22Rv1 (cell line): Measurements from ENCODE around the gene ZPBP.

ENCODE experiments used
- H3K27ac ChIP-seq: fragments of 450-650 bp; 2 replicates; pipeline ENCODE4 v1.5.1; 2017
- ZFX ChIP-seq: fragments of 450-650 bp; IDR thresholded peaks from 2 replicates; pipeline ENCODE4 v1.6.1; 2017; ENCODE audit warnings: antibody characterized with exemption, borderline replicate concordance
- TF ChIP-seq, protein P1 (sequence below): fragments of 450-650 bp; IDR thresholded peaks from 2 replicates; pipeline ENCODE4 v1.5.1; 2017; ENCODE audit warnings: mild to moderate bottlenecking

ZPBP gene

DNA sequence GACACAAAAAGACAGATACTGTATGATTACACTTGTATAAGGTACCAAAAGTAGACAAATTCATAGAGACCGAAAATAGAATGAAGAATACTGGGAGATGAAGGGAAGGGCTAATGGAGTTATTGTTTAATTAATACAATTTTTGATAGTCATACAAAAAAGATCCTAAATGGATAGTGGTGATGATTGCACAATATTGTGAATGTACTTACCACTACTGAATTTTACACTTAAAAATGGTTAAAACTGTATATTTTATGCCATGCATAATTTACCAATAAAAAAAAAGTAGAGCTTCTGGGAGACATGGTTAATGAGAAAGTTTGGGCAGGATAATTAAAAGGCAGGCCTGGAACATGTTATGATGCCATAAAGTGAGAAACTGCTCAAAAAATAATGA lies 119.0 kb downstream of the ZPBP start:
- no peak for TF ChIP-seq ZFX
- TF ChIP-seq, protein P1, sequence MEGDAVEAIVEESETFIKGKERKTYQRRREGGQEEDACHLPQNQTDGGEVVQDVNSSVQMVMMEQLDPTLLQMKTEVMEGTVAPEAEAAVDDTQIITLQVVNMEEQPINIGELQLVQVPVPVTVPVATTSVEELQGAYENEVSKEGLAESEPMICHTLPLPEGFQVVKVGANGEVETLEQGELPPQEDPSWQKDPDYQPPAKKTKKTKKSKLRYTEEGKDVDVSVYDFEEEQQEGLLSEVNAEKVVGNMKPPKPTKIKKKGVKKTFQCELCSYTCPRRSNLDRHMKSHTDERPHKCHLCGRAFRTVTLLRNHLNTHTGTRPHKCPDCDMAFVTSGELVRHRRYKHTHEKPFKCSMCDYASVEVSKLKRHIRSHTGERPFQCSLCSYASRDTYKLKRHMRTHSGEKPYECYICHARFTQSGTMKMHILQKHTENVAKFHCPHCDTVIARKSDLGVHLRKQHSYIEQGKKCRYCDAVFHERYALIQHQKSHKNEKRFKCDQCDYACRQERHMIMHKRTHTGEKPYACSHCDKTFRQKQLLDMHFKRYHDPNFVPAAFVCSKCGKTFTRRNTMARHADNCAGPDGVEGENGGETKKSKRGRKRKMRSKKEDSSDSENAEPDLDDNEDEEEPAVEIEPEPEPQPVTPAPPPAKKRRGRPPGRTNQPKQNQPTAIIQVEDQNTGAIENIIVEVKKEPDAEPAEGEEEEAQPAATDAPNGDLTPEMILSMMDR: no peak
- no peak overlapping the region for H3K27ac ChIP-seq

GRCh38 chr7:49937608-49938007 lies 155.4 kb downstream of the ZPBP start:
- no peak overlapping the region for H3K27ac ChIP-seq
- TF ChIP-seq, protein P1: no peak
- no peak for TF ChIP-seq ZFX

- H3K27ac ChIP-seq: no peak overlapping the region
- no peak for TF ChIP-seq ZFX
- TF ChIP-seq, protein P1: no peak
Observed at GRCh38 chr7:49931627-49932026, 161.4 kb downstream of the ZPBP start.

GRCh38 chr7:49928787-49929186 lies 164.3 kb downstream of the ZPBP start:
- H3K27ac ChIP-seq: no peak overlapping the region
- no peak for TF ChIP-seq ZFX
- TF ChIP-seq, protein P1: no peak

DNA sequence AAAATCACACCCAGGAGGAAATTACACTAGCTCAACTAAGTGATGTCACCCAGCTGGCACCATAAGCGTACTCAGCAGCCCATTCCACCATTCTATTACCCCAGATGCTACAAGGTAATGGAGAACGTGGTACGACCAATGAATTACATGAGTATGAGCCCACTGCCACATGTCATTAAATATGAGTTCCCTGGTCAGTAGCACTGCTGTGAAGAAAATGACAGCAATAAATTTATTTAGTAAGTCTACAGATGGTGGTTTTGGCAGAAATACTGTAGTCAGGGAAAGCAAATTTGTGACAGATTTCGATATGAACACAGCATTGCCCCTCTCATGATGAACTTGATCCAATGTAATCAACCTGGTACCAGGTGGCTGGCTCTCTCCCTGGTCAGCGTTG lies 165.4 kb downstream of the ZPBP start:
- TF ChIP-seq ZFX: no peak
- TF ChIP-seq, protein P1: no peak
- no peak overlapping the region for H3K27ac ChIP-seq

GRCh38 chr7:49926720-49927119 lies 166.3 kb downstream of the ZPBP start:
- H3K27ac ChIP-seq: no peak overlapping the region
- TF ChIP-seq, protein P1: no peak
- no peak for TF ChIP-seq ZFX

DNA sequence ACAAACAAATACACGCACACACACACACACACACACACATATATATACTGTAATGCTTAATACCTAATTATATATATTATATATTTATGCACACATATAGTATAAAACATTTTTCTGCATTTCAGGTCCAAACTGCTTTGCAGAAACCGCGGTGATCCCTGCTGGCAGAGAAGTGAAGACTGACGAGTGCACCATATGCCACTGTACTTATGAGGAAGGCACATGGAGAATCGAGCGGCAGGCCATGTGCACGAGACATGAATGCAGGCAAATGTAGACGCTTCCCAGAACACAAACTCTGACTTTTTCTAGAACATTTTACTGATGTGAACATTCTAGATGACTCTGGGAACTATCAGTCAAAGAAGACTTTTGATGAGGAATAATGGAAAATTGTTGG lies 181.1 kb downstream of the ZPBP start:
- TF ChIP-seq ZFX: no peak
- TF ChIP-seq, protein P1: no peak
- H3K27ac ChIP-seq: no peak overlapping the region
